Right atrium auricular region (tissue), 2 donors: ENCODE measurements around the gene PDE2A. TPM values are rescaled to one million over a fixed set of nuclear protein-coding genes. Genes with fewer than 3 reads are reported as not detected.

Experiments used
- DNase-seq: peaks from one replicate; pipeline ENCODE4 v3.0.0-alpha.2; 2019; ENCODE audit warnings: low spot score
- H3K27ac ChIP-seq, 2 donors: fragments of 200-600 bp; sonication (generic); 1 replicate in 1 of 2; 2 replicates in 1 of 2; pipeline ENCODE4 v1.5.1; 2016 to 2019
- H3K27me3 ChIP-seq, 2 donors: fragments of 200-600 bp; sonication (generic); one replicate each; pipeline versions ENCODE4 v1.5.1 to v1.6.0; 2017 to 2019
- H3K36me3 ChIP-seq: fragments of 200-600 bp; sonication (generic); one replicate; pipeline ENCODE4 v1.5.1; 2016
- H3K4me1 ChIP-seq, 2 donors: fragments of 200-600 bp; sonication (generic); one replicate each; pipeline versions ENCODE4 v1.5.1 to v1.6.0; 2017 to 2019
- H3K4me3 ChIP-seq, 2 donors: fragments of 200-600 bp; sonication (generic); 1 replicate in 1 of 2; 2 replicates in 1 of 2; pipeline ENCODE4 v1.5.1; 2017 to 2019; ENCODE audit warnings: mild to moderate bottlenecking in 1 of 2, moderate library complexity in 1 of 2
- H3K9me3 ChIP-seq, 2 donors: fragments of 200-600 bp; sonication (generic); one replicate each; pipeline ENCODE4 v1.5.1; 2019
- CTCF ChIP-seq, 2 donors: fragments of 200-600 bp; sonication (generic); IDR thresholded peaks; one replicate each; pipeline ENCODE4 v1.5.1; 2019; ENCODE audit warnings: antibody characterized with exemption in 2 of 2
- total RNA-seq, 2 donors: library from RNA; depleted of rRNA; stranded (reverse); fragments of >200 nt; gene quantifications; one replicate each; pipeline ENCODE4 v1.1.0, GENCODE V29; 2016

PDE2A gene
- total RNA-seq, 2 donors from 2014 or later = 23.1 to 34.2 TPM

DNA sequence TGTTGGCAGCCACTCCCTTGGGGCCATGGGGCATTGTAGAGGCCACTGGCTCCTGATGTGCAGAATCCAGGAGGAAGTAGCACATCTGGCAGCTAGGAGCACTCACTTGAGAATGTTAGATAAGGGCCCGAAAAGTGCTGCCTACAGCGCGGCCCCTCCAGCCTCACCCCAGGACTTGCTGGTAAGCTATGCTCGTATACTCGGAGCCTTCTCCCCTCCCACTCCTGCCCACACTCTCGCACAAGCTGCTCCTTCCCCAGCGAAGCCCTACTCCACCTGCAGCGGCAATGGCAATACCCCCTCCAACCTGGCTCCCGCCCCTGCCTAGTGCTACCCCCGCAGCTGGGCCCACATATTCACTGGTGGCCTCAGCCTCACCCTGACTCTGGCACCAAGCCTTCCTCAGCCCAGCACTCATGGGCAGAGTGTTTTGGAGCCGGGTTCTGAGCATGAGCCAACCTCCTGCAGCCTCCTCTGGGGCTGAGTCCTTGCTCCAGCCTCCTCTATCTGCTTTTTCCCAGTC, 47.7 kb downstream of the PDE2A start:
- DNase-seq = no peak
- Histone ChIP-seq H3K36me3 (no peaks in the 10 kb centered on the region), H3K4me3 (no peak overlapping the region), H3K4me1 (peaks cover 0 to 75% of the 10 kb centered on the region in 2 donors), H3K27ac (peak overlapping the region; percentile 84 to 85), H3K27me3 (no peaks in the 10 kb centered on the region), H3K9me3 (no peaks in the 10 kb centered on the region)
- no peak for TF ChIP-seq CTCF (IDR thresholded peaks at IDR 0.05)

DNA sequence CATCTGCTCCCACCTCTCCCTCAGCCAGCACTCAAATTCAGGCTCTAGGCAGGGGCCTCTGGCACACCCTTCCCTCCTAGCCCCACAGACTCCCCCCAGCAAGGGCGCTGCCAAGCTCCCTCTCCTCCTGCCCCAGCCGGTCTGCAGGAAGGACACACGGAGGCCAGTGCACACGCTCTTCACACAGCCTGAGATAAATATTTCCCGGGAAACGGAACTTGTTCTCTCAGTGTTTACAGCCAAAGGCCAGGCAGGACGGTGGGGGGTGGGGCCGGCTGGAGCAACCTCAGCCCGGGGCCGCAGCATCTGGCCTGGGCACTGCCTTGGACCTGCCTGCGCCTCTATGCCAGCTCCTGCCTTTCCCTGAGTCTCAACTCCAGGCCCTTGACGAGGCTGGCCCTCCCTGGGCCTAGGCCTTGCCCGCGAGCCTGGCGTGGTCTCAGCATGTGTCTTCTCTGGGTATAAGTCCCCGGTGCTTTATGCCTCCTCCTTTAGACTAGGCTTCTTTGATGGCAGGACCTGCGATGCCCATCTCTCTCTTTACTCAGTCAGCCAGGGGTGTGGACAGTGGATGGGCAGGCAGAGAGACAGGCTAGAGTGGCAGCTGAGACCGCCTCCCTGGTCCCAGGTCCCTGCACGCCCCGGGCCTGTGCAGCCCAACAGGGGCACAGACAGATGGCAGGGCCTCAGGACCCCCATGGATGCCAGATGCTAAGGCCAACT, 48.4 kb downstream of the PDE2A start:
- Histone ChIP-seq H3K4me3 (no peak overlapping the region), H3K27ac (peak overlapping the region; percentile 84 to 85), H3K4me1 (peaks cover 0 to 69% of the 10 kb centered on the region in 2 donors), H3K27me3 (no peaks in the 10 kb centered on the region), H3K36me3 (no peaks in the 10 kb centered on the region), H3K9me3 (no peaks in the 10 kb centered on the region)
- TF ChIP-seq CTCF (IDR thresholded peaks at IDR 0.05) = no peak
- no peak for DNase-seq

- Histone ChIP-seq H3K4me1 (peaks cover 0 to 57% of the 10 kb centered on the region in 2 donors), H3K27me3 (no peaks in the 10 kb centered on the region), H3K36me3 (no peaks in the 10 kb centered on the region), H3K27ac (peak overlapping the region; percentile 84 to 85), H3K9me3 (no peaks in the 10 kb centered on the region), H3K4me3 (no peak overlapping the region)
- peak; percentile 84 for DNase-seq
- TF ChIP-seq CTCF (IDR thresholded peaks at IDR 0.05) = no peak
These were observed 49.6 kb downstream of the PDE2A start for GRCh38 chr11:72624496-72625201.

DNA sequence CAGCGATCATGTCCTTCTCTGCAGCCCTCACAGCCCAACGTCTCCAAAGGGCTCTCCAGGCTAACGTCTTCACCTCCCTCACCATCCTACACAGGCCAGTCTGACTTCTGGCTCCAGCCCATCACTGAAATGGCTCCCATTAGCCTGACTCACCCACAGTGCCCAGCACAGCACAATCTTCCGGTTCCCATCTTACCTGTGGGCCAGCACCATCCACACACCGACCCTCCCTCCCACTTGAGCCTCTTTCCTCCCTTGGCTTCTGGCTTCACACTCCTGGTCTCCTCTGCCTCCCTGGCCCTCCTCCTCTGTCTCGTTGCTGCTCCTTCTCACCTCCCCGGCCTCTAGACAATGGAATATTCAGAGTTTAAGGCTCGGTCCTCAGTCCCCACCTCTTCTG, 51.2 kb downstream of the PDE2A start:
- H3K9me3 ChIP-seq = no peaks in the 10 kb centered on the region
- H3K4me1 ChIP-seq = peaks cover 0 to 48% of the 10 kb centered on the region in 2 donors
- no peak overlapping the region for H3K27ac ChIP-seq
- no peaks in the 10 kb centered on the region for H3K36me3 ChIP-seq
- no peaks in the 10 kb centered on the region for H3K27me3 ChIP-seq
- DNase-seq = no peak
- TF ChIP-seq CTCF (IDR thresholded peaks at IDR 0.05) = no peak
- H3K4me3 ChIP-seq = no peak overlapping the region

DNA sequence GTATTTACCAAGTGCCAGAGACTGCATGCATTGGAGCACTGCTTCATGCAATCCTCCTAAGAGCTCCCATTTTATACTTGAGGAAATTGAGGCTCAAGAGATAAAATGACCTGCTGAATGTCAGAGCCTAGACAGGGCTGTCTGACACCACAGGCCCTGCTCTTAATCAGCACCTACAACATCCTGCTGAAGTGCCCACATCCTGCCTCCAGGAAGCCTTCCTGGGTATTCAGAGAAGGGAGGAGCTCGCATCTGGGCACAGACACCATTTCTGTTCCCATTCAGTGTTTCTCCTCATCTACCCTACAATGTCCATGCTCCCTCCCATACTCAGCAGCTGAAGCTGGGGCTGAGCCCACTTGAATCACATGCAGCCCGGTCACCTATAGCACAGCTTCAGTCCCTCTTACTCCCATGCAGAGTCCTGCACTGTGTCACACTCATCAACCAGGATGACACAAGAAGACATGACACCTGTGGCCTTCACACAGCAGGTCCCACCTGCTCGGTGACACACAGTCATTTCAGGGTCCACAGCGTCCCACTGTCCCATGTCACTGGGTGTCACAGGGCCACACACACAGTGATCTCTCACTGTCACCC, 53.1 kb downstream of the PDE2A start:
- no peak for TF ChIP-seq CTCF (IDR thresholded peaks at IDR 0.05)
- H3K4me1 ChIP-seq = peaks cover 0 to 48% of the 10 kb centered on the region in 2 donors
- H3K27ac ChIP-seq = no peak overlapping the region
- H3K27me3 ChIP-seq = no peaks in the 10 kb centered on the region
- no peaks in the 10 kb centered on the region for H3K36me3 ChIP-seq
- no peaks in the 10 kb centered on the region for H3K9me3 ChIP-seq
- no peak for DNase-seq
- no peak overlapping the region for H3K4me3 ChIP-seq
